ENCODE data around the gene TNIK.

TNIK gene

GRCh38 chr3:171472552-171472951 lies 12.3 kb upstream of the TNIK start:
- no peak for TF ChIP-seq EZH2phosphoT487 (IDR thresholded peaks at IDR 0.05; ENCODE audit: low read depth)
- TF ChIP-seq CTCF (IDR thresholded peaks at IDR 0.05; ENCODE audit: low read depth, low read length), result no peak
- no peaks in the 10 kb centered on the region for H3K4me1 ChIP-seq (ENCODE audit: low read length)
- H4K20me1 ChIP-seq (ENCODE audit: insufficient read depth, low read length), result no peaks in the 10 kb centered on the region
- H3K27ac ChIP-seq (ENCODE audit: low read length), result no peak overlapping the region
- H3K36me3 ChIP-seq (replicated peaks; ENCODE audit: low read depth, low read length), result no peaks in the 10 kb centered on the region
- H3K27me3 ChIP-seq (ENCODE audit: low read depth, low read length), result no peaks in the 10 kb centered on the region
- H3K79me2 ChIP-seq (ENCODE audit: low read length), result no peaks in the 10 kb centered on the region
- no peak overlapping the region for H3K9ac ChIP-seq (ENCODE audit: low read length)
- no peaks in the 10 kb centered on the region for H3K9me3 ChIP-seq (ENCODE audit: insufficient read depth, low read length)
- no peak overlapping the region for H3K4me3 ChIP-seq (ENCODE audit: low read length)
- no peak overlapping the region for H3K4me2 ChIP-seq (ENCODE audit: low read length)
- no peak overlapping the region for H2AFZ ChIP-seq (ENCODE audit: low read depth, low read length)

- no peak overlapping the region for H3K4me2 ChIP-seq (ENCODE audit: low read length)
- no peaks in the 10 kb centered on the region for H3K27me3 ChIP-seq (ENCODE audit: low read depth, low read length)
- H2AFZ ChIP-seq (ENCODE audit: low read depth, low read length), result no peak overlapping the region
- H3K9me3 ChIP-seq (ENCODE audit: insufficient read depth, low read length), result no peaks in the 10 kb centered on the region
- TF ChIP-seq EZH2phosphoT487 (IDR thresholded peaks at IDR 0.05; ENCODE audit: low read depth) (no peak), CTCF (IDR thresholded peaks at IDR 0.05; ENCODE audit: low read depth, low read length) (no peak)
- H3K9ac ChIP-seq (ENCODE audit: low read length), result no peak overlapping the region
- no peaks in the 10 kb centered on the region for H3K36me3 ChIP-seq (replicated peaks; ENCODE audit: low read depth, low read length)
- no peak overlapping the region for H3K27ac ChIP-seq (ENCODE audit: low read length)
- no peak overlapping the region for H3K4me3 ChIP-seq (ENCODE audit: low read length)
- H3K79me2 ChIP-seq (ENCODE audit: low read length), result no peaks in the 10 kb centered on the region
- no peaks in the 10 kb centered on the region for H3K4me1 ChIP-seq (ENCODE audit: low read length)
- H4K20me1 ChIP-seq (ENCODE audit: insufficient read depth, low read length), result no peaks in the 10 kb centered on the region
Observed at GRCh38 chr3:171470714-171471227, 10.6 kb upstream of the TNIK start.

GRCh38 chr3:171469376-171469775 lies 9.2 kb upstream of the TNIK start:
- no peaks in the 10 kb centered on the region for H3K9me3 ChIP-seq (ENCODE audit: insufficient read depth, low read length)
- H3K27me3 ChIP-seq (ENCODE audit: low read depth, low read length), result no peaks in the 10 kb centered on the region
- H3K9ac ChIP-seq (ENCODE audit: low read length), result no peak overlapping the region
- H4K20me1 ChIP-seq (ENCODE audit: insufficient read depth, low read length), result no peaks in the 10 kb centered on the region
- H3K36me3 ChIP-seq (replicated peaks; ENCODE audit: low read depth, low read length), result no peaks in the 10 kb centered on the region
- H2AFZ ChIP-seq (ENCODE audit: low read depth, low read length), result no peak overlapping the region
- no peaks in the 10 kb centered on the region for H3K79me2 ChIP-seq (ENCODE audit: low read length)
- no peak overlapping the region for H3K27ac ChIP-seq (ENCODE audit: low read length)
- H3K4me2 ChIP-seq (ENCODE audit: low read length), result no peak overlapping the region
- TF ChIP-seq EZH2phosphoT487 (IDR thresholded peaks at IDR 0.05; ENCODE audit: low read depth) (no peak), CTCF (IDR thresholded peaks at IDR 0.05; ENCODE audit: low read depth, low read length) (no peak)
- H3K4me1 ChIP-seq (ENCODE audit: low read length), result no peaks in the 10 kb centered on the region
- no peak overlapping the region for H3K4me3 ChIP-seq (ENCODE audit: low read length)

- H3K4me3 ChIP-seq (ENCODE audit: low read length), result no peak overlapping the region
- no peaks in the 10 kb centered on the region for H3K36me3 ChIP-seq (replicated peaks; ENCODE audit: low read depth, low read length)
- TF ChIP-seq CTCF (IDR thresholded peaks at IDR 0.05; ENCODE audit: low read depth, low read length) (no peak), EZH2phosphoT487 (IDR thresholded peaks at IDR 0.05; ENCODE audit: low read depth) (no peak)
- no peaks in the 10 kb centered on the region for H3K9me3 ChIP-seq (ENCODE audit: insufficient read depth, low read length)
- no peaks in the 10 kb centered on the region for H4K20me1 ChIP-seq (ENCODE audit: insufficient read depth, low read length)
- no peaks in the 10 kb centered on the region for H3K27me3 ChIP-seq (ENCODE audit: low read depth, low read length)
- H3K4me1 ChIP-seq (ENCODE audit: low read length), result no peaks in the 10 kb centered on the region
- H3K27ac ChIP-seq (ENCODE audit: low read length), result no peak overlapping the region
- H3K79me2 ChIP-seq (ENCODE audit: low read length), result no peaks in the 10 kb centered on the region
- H3K4me2 ChIP-seq (ENCODE audit: low read length), result no peak overlapping the region
- no peak overlapping the region for H3K9ac ChIP-seq (ENCODE audit: low read length)
- H2AFZ ChIP-seq (ENCODE audit: low read depth, low read length), result no peak overlapping the region
Observed at GRCh38 chr3:171468296-171468906, 8.2 kb upstream of the TNIK start.
